ENCODE results near the gene SNX32.

- no peak for TF ChIP-seq CTCF (IDR thresholded peaks at IDR 0.05)
- no peak for TF ChIP-seq POLR2A (IDR thresholded peaks at IDR 0.05)
Observed at GRCh38 chr11:65887723-65888162, 54.0 kb downstream of the SNX32 start.

Measured in uterus (tissue), 2 donors.